K562 (cell line): ENCODE results near the gene DOCK3.

Source experiments
- ATF1 ChIP-seq, 2 experiments: fragments of 450-650 bp in 1 of 2; IDR thresholded peaks; 2 replicates each; pipeline ENCODE4 v1.6.1; 2016; ENCODE audit warnings: missing compliant biosample characterization in 1 of 2, missing genetic modification characterization in 1 of 2
- BRCA1 ChIP-seq, 2 experiments: fragments of 450-650 bp in 1 of 2; sonication (generic) in 1 of 2; formaldehyde crosslinking in 1 of 2; IDR thresholded peaks; 2 replicates each; pipeline versions ENCODE4 v1.5.0 to v1.6.1; 2017 to 2020; ENCODE audit warnings: mild to moderate bottlenecking in 1 of 2, missing genetic modification reagents in 1 of 2
- BRD4 ChIP-seq: fragments of 200-600 bp; sonication (generic); IDR thresholded peaks from 2 replicates; pipeline ENCODE4 v1.6.1; 2017; ENCODE audit warnings: inconsistent platforms
- CHCHD3 ChIP-seq: fragments of 250-450 bp; sonication (Bioruptor Pico); IDR thresholded peaks from 2 replicates; pipeline ENCODE4 v2.1.2; 2022; ENCODE audit warnings: mild to moderate bottlenecking
- KDM1A ChIP-seq, 2 experiments: fragments of 450-650 bp; IDR thresholded peaks; 2 replicates each; pipeline ENCODE4 v1.6.1; 2016; ENCODE audit warnings: mild to moderate bottlenecking in 2 of 2
- KLF6 ChIP-seq: fragments of 250-450 bp; sonication (Bioruptor Pico); IDR thresholded peaks from 2 replicates; pipeline ENCODE4 v1.4.0; 2020; ENCODE audit warnings: mild to moderate bottlenecking, moderate library complexity, borderline replicate concordance
- PRPF4 ChIP-seq: fragments of 200-400 bp; formaldehyde crosslinking; IDR thresholded peaks from one replicate; pipeline ENCODE4 v1.6.1; 2017; ENCODE audit warnings: low read length, low read depth, mild to moderate bottlenecking; ENCODE audit not compliant: insufficient read depth, poor library complexity, severe bottlenecking
- ZFP36 ChIP-seq: fragments of 150-350 bp; IDR thresholded peaks from 2 replicates; pipeline ENCODE4 v1.6.1; 2018; ENCODE audit warnings: low read length, low read depth; ENCODE audit not compliant: partially characterized antibody
- ZKSCAN8 ChIP-seq: fragments of 200-800 bp; sonication (Bioruptor generic); IDR thresholded peaks from 2 replicates; pipeline ENCODE4 v1.6.1; 2016; ENCODE audit warnings: missing genetic modification characterization, missing compliant biosample characterization
- ZNF584 ChIP-seq: fragments of 200-800 bp; sonication (Bioruptor generic); IDR thresholded peaks from 2 replicates; pipeline ENCODE4 v1.6.1; 2016; ENCODE audit warnings: low read depth, mild to moderate bottlenecking, missing genetic modification characterization, missing compliant biosample characterization
- TF ChIP-seq, protein P1 (sequence below): sonication (generic); formaldehyde crosslinking; IDR thresholded peaks from 2 replicates; pipeline ENCODE4 v1.8.1; 2023; ENCODE audit warnings: mild to moderate bottlenecking, missing genetic modification reagents, moderate library complexity
- TF ChIP-seq, protein P2 (sequence below), 3 experiments: IDR thresholded peaks in 2 of 3; conservative IDR thresholded peaks in 1 of 3; 2 replicates each; pipeline ENCODE4 v1.5.1; 2011 to 2012; ENCODE audit warnings: low read length in 3 of 3, mild to moderate bottlenecking in 3 of 3, control low read depth in 2 of 3, improper control_type of control experiment in 1 of 3, inconsistent platforms in 1 of 3, low read depth in 1 of 3, mixed read lengths in 1 of 3, moderate library complexity in 1 of 3; ENCODE audit not compliant: insufficient read depth in 2 of 3

DNA sequence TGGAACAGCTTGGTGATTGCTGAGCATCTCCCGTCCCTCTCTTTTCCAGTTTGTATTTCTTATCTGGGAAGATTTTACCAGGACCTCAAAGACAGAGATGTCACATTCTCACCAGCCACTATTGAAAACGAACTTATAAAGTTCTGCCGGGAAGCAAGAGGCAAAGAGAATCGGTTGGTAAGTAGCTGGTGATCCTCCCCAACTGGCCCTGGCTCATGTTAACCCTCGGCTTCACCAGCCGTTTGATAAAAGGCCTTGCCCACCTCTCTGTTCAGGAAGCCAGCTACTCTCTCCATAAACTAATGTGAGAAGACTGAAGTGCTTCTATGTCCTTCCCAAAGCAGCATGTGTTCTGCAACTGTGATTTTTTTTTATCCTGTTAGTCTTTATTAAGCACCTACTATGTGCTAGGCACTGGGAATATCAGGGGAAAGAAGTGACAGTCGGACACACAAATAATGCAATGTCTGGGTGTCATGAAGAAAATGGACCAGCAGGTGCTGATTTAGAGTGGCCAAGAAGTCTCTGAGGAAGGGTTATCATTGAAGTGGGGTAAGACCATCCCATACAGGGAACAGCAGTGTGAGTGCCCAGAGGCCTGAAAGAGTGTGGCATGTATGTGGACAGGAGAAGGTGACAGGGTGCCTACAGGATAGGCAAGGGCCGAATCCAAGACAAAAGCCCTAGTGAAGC, 711.6 kb downstream of the DOCK3 start:
- TF ChIP-seq BRCA1 (IDR thresholded peaks at IDR 0.05) (no peak), BRCA1 (CRISPR knock-in tag; IDR thresholded peaks at IDR 0.05) (no peak), KDM1A (IDR thresholded peaks at IDR 0.05) (no peak), BRD4 (no peak), CHCHD3 (CRISPR knock-in tag) (no peak), PRPF4 (no peak), ATF1 (CRISPR knock-in tag; IDR thresholded peaks at IDR 0.05) (no peak), ATF1 (tag; IDR thresholded peaks at IDR 0.05) (no peak), KLF6 (CRISPR knock-in tag) (no peak), ZNF584 (CRISPR knock-in tag) (no peak), ZKSCAN8 (CRISPR knock-in tag) (no peak), ZFP36 (no peak)
- TF ChIP-seq, protein P1, sequence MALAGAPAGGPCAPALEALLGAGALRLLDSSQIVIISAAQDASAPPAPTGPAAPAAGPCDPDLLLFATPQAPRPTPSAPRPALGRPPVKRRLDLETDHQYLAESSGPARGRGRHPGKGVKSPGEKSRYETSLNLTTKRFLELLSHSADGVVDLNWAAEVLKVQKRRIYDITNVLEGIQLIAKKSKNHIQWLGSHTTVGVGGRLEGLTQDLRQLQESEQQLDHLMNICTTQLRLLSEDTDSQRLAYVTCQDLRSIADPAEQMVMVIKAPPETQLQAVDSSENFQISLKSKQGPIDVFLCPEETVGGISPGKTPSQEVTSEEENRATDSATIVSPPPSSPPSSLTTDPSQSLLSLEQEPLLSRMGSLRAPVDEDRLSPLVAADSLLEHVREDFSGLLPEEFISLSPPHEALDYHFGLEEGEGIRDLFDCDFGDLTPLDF, result no peak
- TF ChIP-seq, protein P2, sequence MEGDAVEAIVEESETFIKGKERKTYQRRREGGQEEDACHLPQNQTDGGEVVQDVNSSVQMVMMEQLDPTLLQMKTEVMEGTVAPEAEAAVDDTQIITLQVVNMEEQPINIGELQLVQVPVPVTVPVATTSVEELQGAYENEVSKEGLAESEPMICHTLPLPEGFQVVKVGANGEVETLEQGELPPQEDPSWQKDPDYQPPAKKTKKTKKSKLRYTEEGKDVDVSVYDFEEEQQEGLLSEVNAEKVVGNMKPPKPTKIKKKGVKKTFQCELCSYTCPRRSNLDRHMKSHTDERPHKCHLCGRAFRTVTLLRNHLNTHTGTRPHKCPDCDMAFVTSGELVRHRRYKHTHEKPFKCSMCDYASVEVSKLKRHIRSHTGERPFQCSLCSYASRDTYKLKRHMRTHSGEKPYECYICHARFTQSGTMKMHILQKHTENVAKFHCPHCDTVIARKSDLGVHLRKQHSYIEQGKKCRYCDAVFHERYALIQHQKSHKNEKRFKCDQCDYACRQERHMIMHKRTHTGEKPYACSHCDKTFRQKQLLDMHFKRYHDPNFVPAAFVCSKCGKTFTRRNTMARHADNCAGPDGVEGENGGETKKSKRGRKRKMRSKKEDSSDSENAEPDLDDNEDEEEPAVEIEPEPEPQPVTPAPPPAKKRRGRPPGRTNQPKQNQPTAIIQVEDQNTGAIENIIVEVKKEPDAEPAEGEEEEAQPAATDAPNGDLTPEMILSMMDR (IDR thresholded peaks at IDR 0.05 in 2 of 3, conservative IDR thresholded peaks at IDR 0.05 in 1 of 3; ENCODE audit: insufficient read depth in 2 of 3, low read depth in 1 of 3, low read length in 3 of 3), result no peak
